Stimulated activated CD8-positive, alpha-beta memory T cell treated with anti-CD3 and anti-CD28 coated beads, Interleukin-15, amount 100 ng/mL, for 48 hours (primary cell): ENCODE measurements around the gene PPP1R10.
A peak's percentile ranks its signal among the peaks of the same experiment; 100 is the strongest.

Experiments used
- DNase-seq, 2 donors: peaks; one replicate each; pipeline ENCODE4 v3.0.0-alpha.2; 2020; ENCODE audit warnings: low read depth in 2 of 2

Gene PPP1R10

GRCh38 chr6:30619561-30619960 lies 2.5 kb upstream of the PPP1R10 start:
- DNase-seq = no peak

DNA sequence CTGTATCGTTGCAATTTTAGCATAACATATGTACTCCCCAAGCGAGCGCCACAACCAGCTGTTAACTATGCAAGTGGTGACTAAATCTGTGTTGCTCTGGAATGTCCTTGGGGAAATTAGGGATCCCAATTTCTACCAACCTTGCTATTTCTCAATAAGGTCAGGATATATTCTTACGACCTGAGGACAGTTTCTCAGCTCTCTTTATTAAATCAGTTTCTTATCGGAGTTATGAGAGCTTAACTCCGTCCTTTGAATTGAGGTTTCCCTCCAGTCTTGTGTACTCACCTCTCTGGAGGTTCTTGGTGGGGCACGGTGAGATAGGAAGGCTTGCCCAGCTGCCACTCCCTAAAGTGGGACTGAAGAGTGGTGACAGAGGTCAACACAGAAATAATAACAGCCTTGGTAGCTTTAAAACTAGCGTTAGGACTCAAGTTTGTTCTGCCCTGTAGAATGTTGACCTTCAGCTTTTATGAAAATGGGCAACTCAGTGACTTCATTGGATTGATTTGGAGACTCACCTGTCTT lies 1.3 kb upstream of the PPP1R10 start:
- DNase-seq = no peak

- peak; percentile 96 for DNase-seq
Observed at GRCh38 chr6:30617565-30618269, 674 bp upstream of the PPP1R10 start, which contains the start of gene MRPS18B. TSS of gene MRPS18B (plus strand) at chr6:30617840. CDS start at chr6:30617866, 26 bp downstream.

- no peak for DNase-seq
Observed at GRCh38 chr6:30615958-30616810, 859 bp downstream of the PPP1R10 start.

- no peak for DNase-seq
Observed at GRCh38 chr6:30615219-30615957, 1.7 kb downstream of the PPP1R10 start.

- peak; percentile 70 to 74 for DNase-seq
Observed at GRCh38 chr6:30614843-30615218, 2.2 kb downstream of the PPP1R10 start.

- no peak for DNase-seq
Observed at GRCh38 chr6:30614044-30614842, 2.8 kb downstream of the PPP1R10 start.

DNA sequence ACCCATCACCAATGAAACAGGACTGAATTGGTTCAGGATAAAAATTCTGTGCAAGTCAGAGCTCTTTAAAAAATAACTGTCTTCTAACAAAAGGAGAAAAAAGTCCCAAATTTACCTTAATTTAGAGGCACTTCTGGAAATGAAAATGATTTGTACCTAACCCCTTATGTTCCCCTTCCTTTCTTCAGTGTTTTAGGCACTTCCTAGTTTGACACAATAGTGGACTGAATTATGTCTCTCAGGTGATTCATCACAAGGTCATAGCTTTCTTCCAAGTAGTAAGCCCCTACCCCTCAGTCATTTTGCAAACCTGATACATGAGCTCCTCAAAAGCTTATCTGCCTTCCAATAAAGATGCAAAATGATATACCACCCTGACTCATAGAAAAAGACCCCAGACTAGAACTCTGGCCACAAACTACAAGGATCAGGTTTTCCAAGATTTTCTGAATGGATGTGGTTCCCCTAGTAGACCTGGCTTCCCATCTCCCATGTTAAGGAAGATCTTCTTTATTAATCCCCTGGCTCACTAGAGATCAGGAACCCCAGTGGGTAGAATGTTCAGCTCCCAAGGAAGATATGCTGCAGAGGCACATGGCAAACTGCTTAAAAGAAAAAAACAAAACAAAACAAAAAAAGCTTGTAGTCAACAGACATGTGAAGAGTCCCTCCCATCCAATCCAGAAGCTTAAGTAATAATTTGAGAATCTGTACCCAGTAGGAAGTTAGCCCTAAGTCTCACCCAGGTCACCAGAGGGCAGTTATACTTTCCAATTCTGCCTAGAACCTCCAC lies 3.6 kb downstream of the PPP1R10 start:
- DNase-seq = no peak

DNA sequence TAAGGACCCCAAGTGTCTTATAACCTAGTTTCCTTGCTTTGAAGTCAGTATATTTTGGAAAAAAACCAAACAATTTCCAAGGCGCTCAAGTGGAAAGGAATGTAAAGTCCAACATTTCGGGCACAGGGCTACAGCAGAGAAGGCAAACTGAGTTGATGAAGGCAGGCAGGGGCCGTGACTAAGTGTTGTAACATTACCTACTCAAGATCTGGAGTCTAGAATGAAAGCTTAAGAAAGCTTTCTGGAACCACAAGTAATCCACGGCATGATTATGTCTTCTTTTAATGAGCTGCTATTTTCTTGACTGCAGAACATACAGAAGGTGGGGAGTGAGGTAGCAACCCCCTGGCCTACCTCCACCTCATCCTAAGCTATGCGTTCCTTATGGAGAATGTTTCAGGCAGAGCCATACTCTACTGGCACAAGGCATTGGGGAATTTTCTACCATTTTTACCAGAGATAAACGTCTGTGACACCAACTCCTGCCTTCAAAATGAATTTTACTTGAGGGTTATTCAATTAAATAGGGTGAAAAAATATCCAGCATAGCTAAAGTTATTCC lies 4.3 kb downstream of the PPP1R10 start:
- no peak for DNase-seq

DNA sequence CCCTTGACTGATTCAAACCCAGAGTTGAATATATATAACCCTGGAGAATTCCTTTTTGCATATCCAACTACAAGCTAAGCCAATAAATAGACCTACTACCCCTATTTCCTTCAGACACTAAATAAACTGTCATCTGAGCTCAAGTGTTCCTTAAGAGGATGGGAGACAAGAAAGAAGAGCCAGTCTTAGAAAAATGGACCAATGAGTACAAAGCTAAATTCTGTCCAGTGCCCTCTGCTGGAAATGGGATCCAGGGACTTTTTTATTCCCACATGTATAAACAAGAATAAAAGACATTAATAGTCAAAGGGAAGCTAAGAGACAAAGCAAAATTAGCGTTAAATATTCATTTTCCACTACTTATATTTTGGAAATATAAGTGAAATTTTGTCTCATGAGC lies 4.8 kb downstream of the PPP1R10 start:
- no peak for DNase-seq

DNA sequence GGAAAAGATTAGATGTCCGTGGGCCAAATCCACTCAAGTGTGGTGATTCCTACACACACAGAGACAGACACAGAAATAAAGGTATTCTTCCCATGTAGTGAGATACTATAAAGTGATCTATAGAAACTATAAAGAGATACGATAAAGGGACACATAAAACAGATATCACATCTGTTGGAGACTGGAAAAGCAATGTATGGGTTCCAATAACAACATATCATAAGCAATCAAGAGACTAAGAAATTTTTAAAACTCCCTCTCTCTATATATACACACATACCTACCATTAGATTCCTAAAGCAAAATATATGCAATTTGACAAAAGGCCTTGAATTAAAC lies 5.2 kb downstream of the PPP1R10 start:
- DNase-seq = no peak

DNA sequence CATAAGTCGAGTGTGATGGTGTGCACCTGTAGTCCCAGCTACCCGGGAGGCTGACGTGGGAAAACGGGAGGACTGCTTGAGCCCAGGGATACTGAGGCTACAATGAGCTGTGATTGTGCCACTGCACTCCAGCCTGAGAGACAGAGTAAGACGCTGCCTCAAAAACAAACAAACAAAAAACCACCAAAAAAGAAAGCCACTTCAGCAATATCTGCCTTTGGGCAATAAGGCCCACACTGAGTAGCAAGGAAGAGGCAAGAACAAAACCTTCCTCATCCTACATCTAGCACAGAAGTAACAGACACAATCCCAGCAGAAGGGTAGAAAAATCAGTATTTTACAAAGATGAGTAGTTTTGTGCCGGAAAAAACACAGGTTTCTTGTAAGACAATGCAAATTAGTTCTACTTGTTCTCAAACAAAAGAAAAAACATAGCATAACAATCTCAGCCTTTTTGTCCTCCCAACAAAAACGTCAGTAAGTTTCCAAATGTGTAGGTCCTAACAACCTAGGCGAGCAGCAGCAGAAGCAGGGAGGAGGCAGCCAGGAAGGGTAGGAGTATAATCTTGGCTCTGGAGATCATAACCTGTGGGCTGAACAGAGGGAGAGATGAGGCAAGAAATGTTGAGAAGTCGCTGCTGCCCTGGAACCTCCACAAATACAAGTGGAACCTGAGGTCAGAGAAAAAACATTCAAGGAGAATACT lies 5.7 kb downstream of the PPP1R10 start:
- no peak for DNase-seq

DNA sequence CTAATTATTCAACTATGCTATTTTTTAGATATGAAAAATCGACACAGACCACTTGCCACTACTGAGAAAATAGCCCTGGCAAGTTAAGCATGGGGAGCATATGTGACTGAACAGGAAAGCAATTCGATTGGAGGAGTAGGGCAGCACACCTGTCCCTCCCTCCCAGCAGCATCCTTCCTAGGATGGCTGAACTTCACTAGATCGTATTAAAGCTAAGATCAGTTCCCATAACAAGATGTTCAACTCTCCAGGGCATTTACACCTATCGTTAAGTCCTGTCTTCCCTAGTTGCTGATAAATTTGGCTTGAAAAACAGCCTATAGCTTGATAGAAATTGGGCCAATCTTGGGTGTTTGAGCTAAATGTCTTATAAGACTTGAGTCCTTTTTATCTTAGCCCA lies 7.0 kb downstream of the PPP1R10 start:
- DNase-seq = no peak

- DNase-seq = no peak
Observed at GRCh38 chr6:30603961-30604360, 13.1 kb downstream of the PPP1R10 start.

- no peak for DNase-seq
Observed at GRCh38 chr6:30601815-30602641, 15.0 kb downstream of the PPP1R10 start.

DNA sequence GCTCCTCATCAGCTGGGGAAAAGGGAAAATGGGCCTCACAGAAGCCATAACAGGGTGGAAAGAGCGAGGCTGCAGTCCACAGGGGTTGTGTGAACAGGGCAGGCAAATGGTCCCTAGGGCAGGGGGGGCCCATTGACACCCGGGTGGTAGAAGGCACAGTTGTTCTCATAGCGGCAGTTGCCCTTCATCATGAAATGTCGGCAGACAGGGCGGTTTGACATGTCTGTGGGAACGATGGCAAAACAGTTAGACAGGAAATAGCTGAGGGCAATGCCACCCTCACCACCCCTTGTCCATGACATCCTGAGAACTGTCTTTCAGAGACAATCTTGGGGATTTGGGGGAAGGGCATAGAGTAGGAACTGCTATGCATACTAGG lies 15.6 kb downstream of the PPP1R10 start:
- DNase-seq = no peak

DNA sequence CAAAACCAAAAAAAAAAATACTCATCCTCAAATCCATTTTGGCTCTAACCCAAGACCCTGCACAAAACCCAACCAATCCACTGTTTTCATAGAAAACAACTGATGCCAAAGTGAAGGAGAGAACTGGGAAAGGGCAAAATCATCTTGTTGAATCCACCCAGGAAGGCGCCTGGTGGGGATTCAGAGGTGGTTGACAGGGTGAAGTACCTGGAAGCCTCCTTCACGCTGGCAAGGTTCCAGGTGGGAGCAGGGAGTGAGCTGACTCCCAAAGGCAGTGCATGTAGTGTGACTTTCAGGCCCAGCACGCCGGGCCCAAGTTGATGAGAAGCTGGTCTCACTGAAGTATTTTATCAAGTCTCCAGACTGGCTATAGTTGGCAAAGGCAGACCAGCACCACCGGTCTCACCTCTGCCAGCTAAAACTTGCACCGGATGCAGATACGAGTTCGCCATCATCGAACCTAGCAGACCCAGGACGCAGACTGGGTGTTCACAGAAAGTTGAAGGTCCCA lies 16.5 kb downstream of the PPP1R10 start:
- no peak for DNase-seq

- no peak for DNase-seq
Observed at GRCh38 chr6:30599625-30600324, 17.3 kb downstream of the PPP1R10 start.
